ENCODE results near the gene PDCD1LG2.

DNA sequence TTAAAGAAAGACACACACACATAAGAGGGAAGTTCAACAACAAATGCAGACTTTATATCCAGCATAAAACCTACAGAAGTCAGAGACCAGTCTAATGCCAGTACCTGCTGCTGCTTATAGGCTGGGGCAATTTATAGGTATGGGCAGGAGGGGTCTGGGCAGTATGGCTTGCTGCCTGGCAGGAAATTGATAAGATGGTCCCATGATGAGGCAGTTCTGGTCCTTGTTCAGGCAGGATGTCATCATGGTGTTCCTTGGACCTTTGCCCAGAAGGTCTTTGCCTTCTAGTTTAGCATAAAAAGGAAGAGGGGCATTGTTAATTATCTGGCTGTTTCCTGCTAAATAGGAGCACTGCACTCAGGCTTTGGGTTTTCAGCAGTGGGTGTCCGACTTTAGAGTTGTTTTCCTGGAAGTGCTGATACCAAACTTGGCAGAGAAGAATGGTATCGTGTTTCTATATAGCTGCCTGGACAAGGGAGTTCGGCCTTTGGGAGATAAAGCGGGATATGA lies 10.4 kb upstream of the PDCD1LG2 start:
- TF ChIP-seq, protein P1, sequence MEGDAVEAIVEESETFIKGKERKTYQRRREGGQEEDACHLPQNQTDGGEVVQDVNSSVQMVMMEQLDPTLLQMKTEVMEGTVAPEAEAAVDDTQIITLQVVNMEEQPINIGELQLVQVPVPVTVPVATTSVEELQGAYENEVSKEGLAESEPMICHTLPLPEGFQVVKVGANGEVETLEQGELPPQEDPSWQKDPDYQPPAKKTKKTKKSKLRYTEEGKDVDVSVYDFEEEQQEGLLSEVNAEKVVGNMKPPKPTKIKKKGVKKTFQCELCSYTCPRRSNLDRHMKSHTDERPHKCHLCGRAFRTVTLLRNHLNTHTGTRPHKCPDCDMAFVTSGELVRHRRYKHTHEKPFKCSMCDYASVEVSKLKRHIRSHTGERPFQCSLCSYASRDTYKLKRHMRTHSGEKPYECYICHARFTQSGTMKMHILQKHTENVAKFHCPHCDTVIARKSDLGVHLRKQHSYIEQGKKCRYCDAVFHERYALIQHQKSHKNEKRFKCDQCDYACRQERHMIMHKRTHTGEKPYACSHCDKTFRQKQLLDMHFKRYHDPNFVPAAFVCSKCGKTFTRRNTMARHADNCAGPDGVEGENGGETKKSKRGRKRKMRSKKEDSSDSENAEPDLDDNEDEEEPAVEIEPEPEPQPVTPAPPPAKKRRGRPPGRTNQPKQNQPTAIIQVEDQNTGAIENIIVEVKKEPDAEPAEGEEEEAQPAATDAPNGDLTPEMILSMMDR (IDR thresholded peaks at IDR 0.05; ENCODE audit: low read depth, low read length) = no peak
- no peak for TF ChIP-seq EZH2phosphoT487 (IDR thresholded peaks at IDR 0.05; ENCODE audit: low read depth)
